Measurements from ENCODE around the gene IFI27.
"Not testable (repeated sequence)": the region's sequence is repeated elsewhere in the genome, so short reads cannot be mapped to it uniquely, and the experiment has no call there.

The IFI27 gene

GRCh38 chr14:94110552-94111181 lies at the start of gene IFI27:
Gene IFI27, plus strand, starts transcription at chr14:94110736.
- no peak for DNase-seq

GRCh38 chr14:94062344-94062940 lies 48.1 kb upstream of the IFI27 start:
- no peak for DNase-seq

GRCh38 chr14:94066089-94066676 lies 44.4 kb upstream of the IFI27 start:
- peak; percentile 37 for DNase-seq

- not testable (repeated sequence) for DNase-seq
Measured at GRCh38 chr14:94072076-94072475, 38.5 kb upstream of the IFI27 start.

- no peak for DNase-seq
Measured at GRCh38 chr14:94074534-94074933, 36.0 kb upstream of the IFI27 start.

GRCh38 chr14:94075008-94075407 lies 35.5 kb upstream of the IFI27 start:
- no peak for DNase-seq

- DNase-seq = no peak
Measured at GRCh38 chr14:94077111-94077821, 33.3 kb upstream of the IFI27 start.

GRCh38 chr14:94077823-94078222 lies 32.7 kb upstream of the IFI27 start:
- no peak for DNase-seq

GRCh38 chr14:94079891-94080620 lies 30.5 kb upstream of the IFI27 start:
- peak; percentile 65 for DNase-seq

- peak; percentile 98 for DNase-seq
Measured at GRCh38 chr14:94080621-94081385, 29.7 kb upstream of the IFI27 start, which contains the start of the genes DDX24 and IFI27L1. Gene DDX24, minus strand, starts transcription at chr14:94081202. Its CDS starts 1,460 bp downstream, at chr14:94079742. Gene IFI27L1, plus strand, starts transcription at chr14:94081310. Its CDS starts 15,628 bp downstream, at chr14:94096938.

- DNase-seq = no peak
Measured at GRCh38 chr14:94081386-94081820, 29.1 kb upstream of the IFI27 start.

GRCh38 chr14:94087891-94088290 lies 22.6 kb upstream of the IFI27 start:
- no peak for DNase-seq

- no peak for DNase-seq
Measured at GRCh38 chr14:94088516-94088915, 22.0 kb upstream of the IFI27 start.

- no peak for DNase-seq
Measured at GRCh38 chr14:94089479-94089878, 21.1 kb upstream of the IFI27 start.

- no peak for DNase-seq
Measured at GRCh38 chr14:94093418-94093817, 17.1 kb upstream of the IFI27 start.

GRCh38 chr14:94097091-94097490 lies 13.4 kb upstream of the IFI27 start:
- peak; percentile 37 for DNase-seq

GRCh38 chr14:94098326-94098992 lies 12.1 kb upstream of the IFI27 start:
- DNase-seq = no peak

- DNase-seq = no peak
Measured at GRCh38 chr14:94099006-94099405, 11.5 kb upstream of the IFI27 start.

- no peak for DNase-seq
Measured at GRCh38 chr14:94100847-94101246, 9.7 kb upstream of the IFI27 start.

- no peak for DNase-seq
Measured at GRCh38 chr14:94101748-94102147, 8.8 kb upstream of the IFI27 start.

GRCh38 chr14:94102768-94103482 lies 7.6 kb upstream of the IFI27 start:
- no peak for DNase-seq

All from DMS79 treated with DMSO at 0.1 percent for 48 hours (cell line).